HG02588 (cell line): ENCODE results near the gene YWHAB.
"Not testable (repeated sequence)": the region's sequence is repeated elsewhere in the genome, so short reads cannot be mapped to it uniquely, and the experiment has no call there.

Source experiments
- ATAC-seq: cut with Tn5 transposase; IDR thresholded peaks from one replicate; pipeline ENCODE4 v1.9.1; 2021; ENCODE audit warnings: mild to moderate bottlenecking, moderate library complexity; ENCODE audit not compliant: unreplicated experiment

Gene YWHAB

DNA sequence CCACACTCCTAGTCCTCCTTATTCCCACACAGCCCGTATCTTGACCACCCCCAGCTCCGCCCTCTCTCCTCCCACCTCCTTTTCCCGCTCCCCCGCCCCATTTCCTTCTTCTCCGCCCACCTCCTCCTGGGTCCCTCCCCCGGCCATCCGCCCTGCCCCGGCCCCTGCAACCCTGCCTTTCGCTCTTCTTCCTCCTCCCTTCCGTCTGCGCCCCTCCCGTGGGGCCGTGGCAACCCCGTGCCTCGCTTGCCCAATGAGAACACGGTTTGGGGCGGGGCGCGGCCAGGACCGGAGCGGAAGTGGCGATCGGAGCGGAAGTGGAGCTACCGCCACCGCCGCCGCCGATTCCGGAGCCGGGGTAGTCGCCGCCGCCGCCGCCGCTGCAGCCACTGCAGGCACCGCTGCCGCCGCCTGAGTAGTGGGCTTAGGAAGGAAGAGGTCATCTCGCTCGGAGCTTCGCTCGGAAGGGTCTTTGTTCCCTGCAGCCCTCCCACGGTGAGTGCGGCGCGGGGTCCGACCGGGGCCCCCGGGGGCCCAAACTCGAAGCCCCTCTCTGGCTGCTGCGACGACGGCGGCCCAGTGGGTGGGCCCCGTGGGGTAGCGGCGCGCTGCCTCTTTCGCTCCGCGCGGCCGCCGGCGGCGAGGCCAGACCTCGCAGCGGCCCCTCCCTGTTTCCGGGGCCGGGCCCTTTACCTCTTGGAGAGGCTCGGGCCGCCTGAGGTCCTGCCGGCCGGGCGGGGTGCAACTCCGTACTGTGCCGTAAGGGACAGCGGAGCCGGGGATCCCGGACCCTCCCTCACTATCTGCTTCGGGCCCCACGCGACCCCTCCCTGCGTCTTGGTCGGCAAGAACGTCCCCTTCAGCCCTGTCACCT, at the start of gene YWHAB:
YWHAB (plus strand) TSS at position 314 of the 874 bp plus-strand sequence. CDS start 15,829 bp downstream, outside the sequence.
- peak; percentile 87 for ATAC-seq

GRCh38 chr20:44836601-44837120, 48.8 kb upstream of the YWHAB start:
- ATAC-seq: no peak

DNA sequence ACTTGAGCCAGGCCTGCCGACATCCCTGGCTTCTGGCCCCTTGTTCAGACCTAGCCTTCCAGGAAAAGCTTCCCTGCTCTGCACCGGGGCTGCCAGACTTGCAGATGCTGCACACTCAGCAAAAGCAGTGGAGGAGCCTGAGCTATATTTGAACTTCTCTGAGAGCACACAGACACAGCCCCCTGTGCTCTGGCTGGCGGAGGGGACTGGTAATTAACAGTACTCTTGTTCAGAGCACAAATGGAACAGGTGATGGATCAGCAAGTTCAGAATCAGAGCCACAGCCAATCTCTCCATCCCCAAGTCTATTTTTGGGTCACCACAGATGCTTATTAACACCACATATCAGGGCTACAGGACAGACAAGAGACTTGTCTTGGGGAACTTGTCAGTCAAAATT, 47.6 kb upstream of the YWHAB start:
- no peak for ATAC-seq

GRCh38 chr20:44838521-44838920, 47.0 kb upstream of the YWHAB start:
- no peak for ATAC-seq

- no peak for ATAC-seq
Measured at GRCh38 chr20:44839481-44839880, 46.0 kb upstream of the YWHAB start.

DNA sequence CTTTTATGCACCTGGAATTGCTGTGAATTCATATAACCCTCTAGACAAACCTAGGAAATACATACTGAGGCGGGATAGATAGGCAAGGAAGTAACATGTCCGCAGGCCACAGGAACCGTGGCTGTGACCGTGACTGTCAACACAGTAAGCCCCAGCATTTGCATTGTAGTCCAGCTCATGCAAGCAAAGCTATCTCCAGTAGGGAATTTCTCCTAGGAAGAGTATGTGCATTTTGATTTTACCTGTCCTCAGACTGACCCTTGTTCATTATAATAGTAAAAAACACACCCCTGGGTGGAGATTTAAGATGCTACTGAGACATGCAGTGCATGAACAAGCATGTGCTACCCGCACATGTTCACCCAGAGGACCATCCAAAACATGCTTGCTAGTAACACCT, 44.7 kb upstream of the YWHAB start:
- no peak for ATAC-seq

DNA sequence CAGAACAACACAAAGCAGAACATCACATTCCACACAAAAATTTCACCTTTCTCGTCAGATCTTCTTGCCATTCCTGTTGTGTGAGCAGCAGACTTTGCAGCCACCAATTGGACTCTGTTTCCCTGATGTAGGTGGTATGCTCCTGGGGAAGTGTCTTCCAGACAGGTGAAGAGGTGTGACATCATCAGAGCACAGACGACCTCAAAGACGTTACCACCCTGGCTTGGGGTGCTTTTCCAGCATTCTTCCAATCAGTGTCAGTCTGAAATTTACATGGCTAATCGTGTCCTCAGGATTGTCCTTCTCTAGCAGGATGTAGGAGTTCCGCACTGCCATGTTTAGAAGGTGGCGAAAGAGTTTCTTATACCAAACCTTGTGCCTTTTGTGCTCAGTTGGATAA, 43.5 kb upstream of the YWHAB start:
- ATAC-seq: no peak

GRCh38 chr20:44843876-44844275, 41.6 kb upstream of the YWHAB start:
- no peak for ATAC-seq

GRCh38 chr20:44848254-44849015, 37.1 kb upstream of the YWHAB start:
- ATAC-seq: no peak

GRCh38 chr20:44849703-44850102, 35.8 kb upstream of the YWHAB start:
- no peak for ATAC-seq

- ATAC-seq: no peak
Measured at GRCh38 chr20:44850272-44850671, 35.2 kb upstream of the YWHAB start.

DNA sequence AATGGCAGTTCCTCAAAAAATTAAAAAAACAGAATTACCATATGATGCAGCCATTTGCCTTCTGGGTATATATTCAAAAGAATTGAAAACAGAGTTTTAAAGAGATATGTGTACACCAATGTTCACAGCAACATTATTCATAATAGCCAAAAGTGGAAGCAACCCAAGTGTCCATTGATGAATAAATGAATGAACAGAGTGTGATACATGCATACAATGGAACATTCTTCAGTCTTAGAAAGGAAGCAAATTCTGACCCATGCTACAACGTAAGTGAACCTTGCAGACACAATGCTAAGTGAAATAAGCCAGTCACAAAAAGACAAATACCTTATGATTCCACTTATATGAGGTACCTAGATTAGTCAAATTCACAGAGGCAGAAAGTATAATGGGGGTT, 34.7 kb upstream of the YWHAB start:
- ATAC-seq: no peak

DNA sequence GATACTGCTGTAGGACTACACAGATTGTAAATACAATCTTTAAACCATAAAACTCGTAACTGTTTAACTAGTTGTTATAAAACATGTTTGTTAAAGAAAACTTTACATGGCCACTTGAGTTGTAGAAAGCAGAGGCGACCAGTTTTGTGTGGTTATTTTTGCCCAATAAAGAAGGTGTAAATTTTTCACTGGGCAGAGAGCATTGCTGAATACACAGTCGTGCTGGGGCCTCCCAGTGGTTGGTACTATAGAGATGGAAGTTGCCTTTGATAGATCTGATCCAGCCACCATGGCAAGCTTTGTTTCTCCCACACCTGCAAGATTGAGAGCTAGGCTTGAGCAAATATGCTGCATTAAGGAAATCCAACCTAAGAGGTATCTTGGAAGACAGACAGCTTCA, 34.0 kb upstream of the YWHAB start:
- ATAC-seq: no peak

DNA sequence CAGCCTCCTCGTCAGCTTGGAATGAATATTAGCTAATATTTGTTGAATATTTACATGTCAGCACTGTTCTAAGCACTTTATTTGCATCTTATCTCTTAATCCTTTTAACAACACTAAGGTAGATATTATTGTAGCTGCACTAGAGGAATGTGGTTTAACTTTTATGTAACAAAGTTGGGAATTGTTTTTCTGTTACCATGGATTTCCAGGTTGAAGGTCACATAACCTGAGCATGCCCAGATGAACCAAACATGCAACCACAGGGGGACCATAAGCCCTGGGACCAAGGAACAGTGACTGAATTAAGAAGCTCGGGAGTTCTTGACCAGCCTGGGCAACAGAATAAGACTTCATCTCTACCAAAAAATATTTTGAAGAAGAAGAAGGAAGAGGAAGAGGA, 29.1 kb upstream of the YWHAB start:
- no peak for ATAC-seq

GRCh38 chr20:44856856-44857448, 28.6 kb upstream of the YWHAB start:
- ATAC-seq: no peak

GRCh38 chr20:44858606-44859360, 26.7 kb upstream of the YWHAB start:
- no peak for ATAC-seq

GRCh38 chr20:44861531-44862006, 23.9 kb upstream of the YWHAB start:
- no peak for ATAC-seq

GRCh38 chr20:44862286-44862685, 23.2 kb upstream of the YWHAB start:
- ATAC-seq: no peak

DNA sequence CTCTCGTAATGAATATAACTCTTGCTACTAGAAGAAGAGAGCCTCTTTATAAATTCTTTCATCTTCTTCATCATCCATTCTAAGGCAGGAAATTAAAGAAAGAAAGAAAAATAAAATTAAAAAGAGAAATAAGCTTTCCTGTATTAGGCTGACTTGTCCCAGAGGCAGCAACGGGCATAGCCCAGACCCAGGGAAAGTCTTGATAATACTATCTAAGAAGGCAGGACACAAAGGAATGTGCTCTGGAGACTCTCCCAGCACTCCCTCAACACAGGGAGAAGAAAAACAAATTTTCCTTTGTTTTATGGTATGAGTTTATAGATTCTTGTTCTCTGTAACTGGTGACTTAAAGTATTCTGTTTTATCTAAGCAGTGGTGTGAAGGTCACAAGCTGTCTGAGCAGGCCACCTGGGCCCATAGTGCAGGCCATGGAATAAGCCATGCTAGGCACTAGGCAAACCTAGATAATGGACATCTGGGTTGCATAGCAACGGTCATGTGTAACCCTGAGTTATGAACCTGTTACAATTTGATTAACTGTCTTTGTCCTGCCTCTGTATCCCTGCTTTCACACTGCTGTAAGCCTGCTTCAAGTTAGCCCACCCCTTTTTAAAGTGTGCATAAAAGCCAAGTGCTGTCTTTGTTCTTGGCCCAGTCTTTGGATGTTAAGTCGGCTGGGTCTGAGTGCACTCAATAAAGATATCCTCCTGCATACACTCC, 22.0 kb upstream of the YWHAB start:
- ATAC-seq: not testable (repeated sequence)

- not testable (repeated sequence) for ATAC-seq
Measured at GRCh38 chr20:44864493-44864892, 21.0 kb upstream of the YWHAB start.
